GM19395 (cell line): ENCODE measurements around the gene FLOT2.
"Not testable (repeated sequence)": the region's sequence is repeated elsewhere in the genome, so short reads cannot be mapped to it uniquely, and the experiment has no call there.

Experiments used
- ATAC-seq: cut with Tn5 transposase; IDR thresholded peaks from one replicate; pipeline ENCODE4 v1.9.1; 2021; ENCODE audit warnings: mild to moderate bottlenecking, moderate library complexity; ENCODE audit not compliant: unreplicated experiment

The FLOT2 gene

DNA sequence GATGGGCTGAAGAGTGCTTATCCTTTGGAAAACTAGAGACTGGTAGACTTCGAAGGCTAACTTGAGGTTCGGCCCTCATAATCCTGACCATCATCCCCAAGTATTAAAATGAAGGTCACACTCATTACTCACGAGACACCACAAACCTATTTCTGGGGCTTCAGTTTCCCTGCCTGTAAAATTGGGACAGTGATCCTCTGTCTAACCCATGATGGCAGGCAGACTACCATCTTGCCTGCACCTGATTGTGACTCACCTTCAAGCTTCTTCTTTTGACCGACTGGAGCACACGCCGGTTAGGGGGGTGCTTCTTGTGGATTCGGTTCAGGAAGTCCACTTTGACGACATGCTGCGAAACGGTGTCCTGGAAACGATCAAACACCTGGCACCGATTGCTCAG is 19.5 kb upstream of the FLOT2 start:
- ATAC-seq: no peak

DNA sequence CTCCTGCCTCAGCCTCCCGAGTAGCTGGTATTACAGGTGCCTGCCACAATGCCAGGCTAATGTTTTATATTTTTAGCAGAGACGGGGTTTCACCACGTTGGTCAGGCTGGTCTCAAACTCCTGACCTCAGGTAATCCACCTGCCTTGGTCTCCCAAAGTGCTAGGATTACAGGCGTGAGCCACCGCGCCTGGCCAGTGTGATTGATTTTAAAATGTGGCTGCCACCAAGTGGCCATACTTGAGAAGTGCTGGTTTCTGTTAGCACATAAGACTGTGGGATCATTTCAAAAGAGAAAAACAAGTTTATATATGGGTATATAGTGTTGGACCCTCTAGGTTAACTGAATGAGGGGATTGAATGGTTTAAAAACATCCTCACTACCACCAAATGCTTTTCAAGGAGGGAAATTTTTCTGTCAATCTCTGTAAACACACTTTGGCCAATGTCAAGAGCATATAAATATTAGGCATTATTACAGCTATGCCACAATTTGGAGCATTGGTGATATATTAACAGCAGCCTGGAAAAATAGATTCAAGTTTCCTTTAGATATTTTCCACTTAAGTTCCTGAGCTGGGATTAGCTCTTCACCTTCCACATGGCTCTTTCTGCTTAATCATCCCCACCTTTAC is 18.9 kb upstream of the FLOT2 start:
- ATAC-seq: no peak

GRCh38 chr17:28912938-28913333 is 15.4 kb upstream of the FLOT2 start:
- ATAC-seq: no peak

DNA sequence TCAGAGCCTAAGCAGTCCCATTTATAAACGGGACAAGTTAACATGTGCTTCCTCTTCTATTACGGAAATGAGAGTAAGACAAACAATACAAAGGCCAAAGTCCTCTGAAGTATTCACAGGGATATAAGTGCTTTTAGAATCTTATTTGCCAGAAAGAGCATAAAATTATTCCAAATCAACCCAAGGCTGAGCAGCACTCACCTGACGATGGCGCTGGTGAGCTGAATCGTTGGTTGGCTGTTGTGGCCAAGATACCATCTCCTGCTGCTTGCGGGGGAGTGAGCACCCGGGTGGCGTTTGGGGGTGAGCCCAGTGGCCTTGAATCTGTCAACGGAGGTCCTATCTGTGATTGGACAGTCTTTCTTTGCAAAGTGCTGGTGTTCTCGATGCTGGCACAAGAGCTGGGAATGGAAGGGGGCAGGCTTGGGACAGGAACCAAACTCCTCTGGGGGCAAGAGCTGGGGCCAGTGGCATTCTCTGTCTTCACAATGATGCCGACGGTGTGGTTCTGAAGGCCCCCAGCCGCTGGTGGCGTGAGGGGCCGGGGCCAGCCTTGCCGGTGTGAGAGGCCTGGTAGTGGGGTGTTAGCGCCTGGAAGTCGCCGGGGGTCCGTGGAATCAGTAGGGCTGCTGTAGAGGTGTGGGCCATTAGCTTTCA is 14.9 kb upstream of the FLOT2 start:
- ATAC-seq: no peak

GRCh38 chr17:28911411-28912045 is 14.0 kb upstream of the FLOT2 start:
- no peak for ATAC-seq

GRCh38 chr17:28910534-28910933 is 13.0 kb upstream of the FLOT2 start:
- no peak for ATAC-seq

- no peak for ATAC-seq
Measured at GRCh38 chr17:28908640-28909167, 11.2 kb upstream of the FLOT2 start.

GRCh38 chr17:28907709-28908475 is 10.4 kb upstream of the FLOT2 start:
- ATAC-seq: no peak

DNA sequence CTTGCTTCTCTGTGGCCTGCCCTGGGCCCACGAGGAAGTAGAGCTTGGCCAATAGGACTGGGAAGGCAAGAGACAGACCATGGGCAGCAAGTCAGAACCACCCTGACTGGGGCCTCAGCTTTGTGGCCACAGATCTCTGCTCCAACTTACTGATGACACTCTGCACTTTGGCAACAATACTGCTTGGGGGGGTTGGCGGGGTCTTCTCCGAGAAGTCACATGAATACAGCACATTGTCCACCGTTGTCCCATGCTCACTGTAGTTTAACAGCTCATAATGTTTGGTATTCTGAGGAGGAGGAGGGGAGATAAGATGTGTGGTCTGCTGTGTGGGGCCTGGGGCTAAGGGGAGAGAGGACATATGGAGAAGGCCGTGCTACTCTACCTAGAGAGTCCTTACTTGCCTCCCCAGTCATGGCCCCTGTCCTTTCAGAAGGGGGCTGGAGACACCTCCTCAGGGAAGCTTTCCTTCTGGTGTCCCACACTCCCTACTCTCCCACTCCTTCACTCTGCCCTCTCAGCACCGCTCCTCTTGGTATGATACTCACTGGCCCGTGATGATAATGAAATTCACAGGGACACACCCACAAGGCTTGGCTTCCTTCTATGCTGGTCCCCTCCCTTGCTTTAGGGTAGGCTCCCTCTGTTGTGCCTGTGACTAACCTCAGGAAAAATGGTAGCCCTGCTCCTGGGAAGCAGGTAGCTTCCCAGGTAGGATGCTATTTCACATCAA is 9.3 kb upstream of the FLOT2 start:
- no peak for ATAC-seq

GRCh38 chr17:28906276-28906675 is 8.7 kb upstream of the FLOT2 start:
- no peak for ATAC-seq

- ATAC-seq: no peak
Measured at GRCh38 chr17:28904800-28905199, 7.3 kb upstream of the FLOT2 start.

GRCh38 chr17:28903546-28903841 is 6.0 kb upstream of the FLOT2 start:
- not testable (repeated sequence) for ATAC-seq

DNA sequence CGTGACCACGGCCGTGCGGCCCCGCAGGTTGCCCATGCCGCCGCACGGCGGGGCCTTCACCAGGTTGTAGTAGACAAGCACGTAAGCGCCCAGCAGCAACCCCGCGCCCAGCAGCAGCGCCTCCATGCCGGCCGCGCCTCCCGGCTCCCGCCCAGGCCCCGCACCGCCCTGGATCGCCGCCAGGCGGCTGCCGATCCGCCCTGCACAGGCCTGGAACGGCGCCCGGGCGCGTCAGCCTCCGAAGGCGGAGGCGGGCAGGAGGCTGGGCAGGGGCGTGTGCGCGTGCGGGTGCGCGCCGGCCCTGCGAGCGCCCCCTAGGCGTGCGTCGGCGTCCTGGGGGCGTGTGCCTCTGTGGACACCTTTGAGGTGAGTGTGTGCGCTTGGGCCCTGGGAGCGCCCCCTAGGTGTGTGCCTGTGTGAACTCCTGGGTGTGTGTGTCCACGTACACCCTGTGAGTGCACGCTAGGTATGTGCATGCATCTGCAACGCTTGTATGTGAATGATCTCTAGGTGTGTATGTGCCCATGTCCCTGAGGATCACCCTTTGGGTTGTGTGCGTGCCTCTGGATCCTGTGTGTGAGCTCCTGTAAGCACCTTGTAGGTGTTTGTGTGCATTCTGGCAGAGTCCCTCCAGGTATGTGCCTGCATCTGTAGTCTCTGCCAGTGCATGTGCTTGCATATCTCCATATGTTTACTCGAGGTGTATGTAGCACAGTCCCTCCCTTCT is 5.4 kb upstream of the FLOT2 start, which contains the start of gene DHRS13:
DHRS13 (minus strand) TSS at position 261 of the 727 bp plus-strand sequence; CDS start at position 126, 135 bp downstream.
- ATAC-seq: peak; percentile 81

DNA sequence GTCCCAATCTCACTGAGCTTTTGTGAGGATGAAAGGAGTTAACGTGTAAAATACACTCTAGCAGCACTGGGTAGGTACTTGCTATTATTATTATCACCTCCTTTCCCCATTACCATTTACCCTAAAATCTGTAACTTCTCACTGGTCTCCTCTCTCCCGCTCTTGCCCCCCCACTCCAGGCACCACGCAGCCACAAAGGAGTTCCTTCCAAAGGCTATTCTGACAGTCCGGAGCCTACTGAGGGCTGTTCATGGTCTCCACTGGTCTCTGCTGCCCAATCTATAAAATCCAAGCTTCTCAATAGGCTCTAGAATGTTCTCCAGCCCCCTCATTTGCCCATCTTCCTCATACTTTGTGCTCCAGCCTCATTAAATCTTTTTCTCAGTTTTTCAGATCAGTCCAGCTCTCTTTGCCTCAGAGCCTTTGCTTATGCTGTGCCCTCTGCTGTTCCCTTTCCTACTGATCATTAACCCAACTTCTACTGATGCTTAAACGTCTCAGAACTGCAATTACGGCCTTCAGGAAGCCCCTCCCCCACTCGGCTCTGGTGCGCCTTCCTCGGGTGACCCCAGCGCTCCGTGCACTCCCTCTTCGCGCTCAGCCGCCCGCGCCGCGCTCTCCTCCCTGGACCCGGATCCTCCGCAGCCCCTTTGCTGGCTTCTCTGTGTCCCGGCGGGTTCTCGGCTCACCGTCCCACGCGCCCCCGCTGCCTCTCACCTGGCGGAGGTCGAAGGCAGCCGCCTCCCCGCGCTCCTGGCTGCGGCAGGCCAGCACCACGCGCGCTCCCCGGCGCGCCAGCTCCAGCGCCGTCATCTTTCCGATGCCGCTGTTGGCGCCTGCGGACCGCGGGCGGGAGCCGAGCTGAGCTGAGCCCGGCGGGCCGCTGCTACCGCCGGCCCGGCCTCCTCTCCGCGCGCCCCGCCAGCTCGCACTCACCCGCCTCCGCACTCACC is 4.6 kb upstream of the FLOT2 start:
- ATAC-seq: peak; percentile 41

DNA sequence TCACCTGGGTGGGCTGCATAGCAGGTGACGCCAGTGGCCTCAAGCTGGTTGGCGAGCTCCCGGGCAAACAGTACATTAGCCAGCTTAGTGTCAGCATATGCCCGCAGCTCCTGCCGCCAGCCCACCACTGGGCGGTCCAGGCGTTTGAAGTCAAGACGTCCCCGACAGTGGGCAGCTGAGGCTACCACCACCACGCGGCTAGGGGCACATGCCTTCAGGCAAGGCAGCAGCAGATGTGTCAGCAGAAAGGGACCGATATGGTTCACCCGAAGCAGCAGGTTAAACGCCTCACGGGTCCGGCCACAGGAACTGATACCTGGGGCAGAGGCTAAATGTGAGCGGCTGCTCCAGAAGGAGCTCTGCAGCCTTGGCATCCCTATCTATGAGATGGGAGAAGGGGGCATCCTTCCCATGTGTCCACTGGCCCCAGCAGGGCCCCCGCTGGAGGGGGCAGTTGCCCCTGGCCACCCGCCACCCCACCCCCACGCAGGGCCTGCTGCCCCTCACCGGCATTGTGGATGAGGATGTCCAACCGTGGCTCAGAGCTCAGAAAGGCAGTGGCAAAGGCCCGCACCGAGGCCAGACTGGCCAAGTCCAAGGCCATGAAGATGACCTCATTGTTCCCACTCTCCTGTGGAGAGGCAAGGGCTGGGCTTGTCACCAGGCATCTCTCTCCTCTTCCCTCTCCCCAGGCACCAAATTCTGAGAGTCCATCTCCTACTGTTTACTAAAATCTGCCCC is 3.6 kb upstream of the FLOT2 start:
- ATAC-seq: no peak

GRCh38 chr17:28899212-28899815 is 1.8 kb upstream of the FLOT2 start:
- no peak for ATAC-seq

GRCh38 chr17:28898527-28898955 is 1.0 kb upstream of the FLOT2 start:
- no peak for ATAC-seq
